Caco-2 (cell line): ENCODE data around the gene USH2A. TPM values are rescaled to one million over a fixed set of nuclear protein-coding genes. Genes with fewer than 3 reads are reported as not detected.

Experiments
- BruUV-seq: library from RNA; stranded (reverse); fragments of 400-500 nt; replicated peaks from 2 replicates; lab custom pipeline; 2021; lab: Mats Ljungman, UMichigan
- CTCF ChIA-PET: fragments of 300-600 bp; sonication (Branson Sonifier 250); formaldehyde crosslinking; loops from one replicate; lab custom pipeline; 2022; ENCODE audit warnings: antibody characterized with exemption; lab: Charles Lee
- POLR2A ChIA-PET: fragments of 300-600 bp; sonication (Branson Sonifier 250); formaldehyde crosslinking; loops from one replicate; lab custom pipeline; 2022; ENCODE audit warnings: antibody characterized with exemption; lab: Charles Lee
- DNase-seq, 2 experiments: peaks; one replicate each; pipeline versions ENCODE4 v3.0.0 to v3.0.0-alpha.2; 2020 to 2022
- H3K27me3 ChIP-seq: replicated peaks from 2 replicates; pipeline ENCODE4 v1.6.0; 2011; ENCODE audit warnings: low read length; ENCODE audit not compliant: control insufficient read depth, insufficient read depth
- H3K36me3 ChIP-seq: 2 replicates; pipeline ENCODE4 v1.5.1; 2011; ENCODE audit warnings: low read length; ENCODE audit not compliant: control insufficient read depth, insufficient read depth
- H3K4me1 ChIP-seq: fragments of 250-450 bp; sonication (Bioruptor Pico); 2 replicates; pipeline ENCODE4 v1.5.1; 2020; ENCODE audit warnings: mild to moderate bottlenecking
- H3K4me3 ChIP-seq: 2 replicates; pipeline ENCODE4 v1.5.1; 2011; ENCODE audit warnings: low read depth, mild to moderate bottlenecking, control low read depth, low read length
- H3K9me3 ChIP-seq: fragments of 250-450 bp; sonication (Bioruptor Pico); 2 replicates; pipeline ENCODE4 v1.5.1; 2020; ENCODE audit warnings: mild to moderate bottlenecking, moderate library complexity
- H3K27ac Mint-ChIP-seq: one replicate; pipeline ENCODE4 v1.8.0; 2022; ENCODE audit warnings: mixed read lengths; ENCODE audit not compliant: unreplicated experiment
- H3K27me3 Mint-ChIP-seq: one replicate; pipeline ENCODE4 v1.8.0; 2022; ENCODE audit warnings: mixed read lengths; ENCODE audit not compliant: insufficient read depth, unreplicated experiment
- H3K36me3 Mint-ChIP-seq: one replicate; pipeline ENCODE4 v1.8.0; 2022; ENCODE audit warnings: mild to moderate bottlenecking, mixed read lengths; ENCODE audit not compliant: insufficient read depth, unreplicated experiment
- H3K4me1 Mint-ChIP-seq: one replicate; pipeline ENCODE4 v1.8.0; 2022; ENCODE audit warnings: low read depth, mixed read lengths; ENCODE audit not compliant: unreplicated experiment
- H3K4me3 Mint-ChIP-seq: one replicate; pipeline ENCODE4 v1.8.0; 2022; ENCODE audit warnings: mild to moderate bottlenecking, moderate library complexity, mixed read lengths; ENCODE audit not compliant: unreplicated experiment
- H3K9me3 Mint-ChIP-seq: one replicate; pipeline ENCODE4 v1.8.0; 2022; ENCODE audit warnings: mixed read lengths; ENCODE audit not compliant: unreplicated experiment
- intact Hi-C: fragments of 100-400 bp; cut with micrococcal nuclease; formaldehyde crosslinking; loops from one replicate; pipeline ENCODE4 v1.10.0; 2022; ENCODE audit not compliant: unreplicated experiment
- total RNA-seq: library from RNA; stranded (reverse); gene quantifications from 2 replicates; pipeline ENCODE4 v1.2.3, GENCODE V29; 2022
- TF ChIP-seq, protein P1 (sequence below), 2 experiments: fragments of 200-600 bp in 1 of 2; IDR thresholded peaks; 1 replicate in 1 of 2; 2 replicates in 1 of 2; pipeline versions ENCODE4 v1.5.1 to v1.8.0; 2011 to 2022; ENCODE audit warnings: antibody characterized with exemption in 1 of 2, control low read depth in 1 of 2, inconsistent platforms in 1 of 2, low read depth in 1 of 2, low read length in 1 of 2, mild to moderate bottlenecking in 1 of 2, moderate library complexity in 1 of 2; ENCODE audit not compliant: insufficient read depth in 1 of 2, severe bottlenecking in 1 of 2, unreplicated experiment in 1 of 2

USH2A gene
- total RNA-seq, 1 experiment from 2014 or later, result 0.11 TPM

- Histone ChIP-seq H3K4me3 (no peak overlapping the region), H3K9me3 (no peaks in the 10 kb centered on the region), H3K4me1 (no peaks in the 10 kb centered on the region), H3K36me3 (no peaks in the 10 kb centered on the region), H3K27me3 (no peaks in the 10 kb centered on the region)
- intact Hi-C loops, result no loop called here
- no peaks in the 10 kb centered on the region for H3K27me3 Mint-ChIP-seq
- TF ChIP-seq, protein P1, sequence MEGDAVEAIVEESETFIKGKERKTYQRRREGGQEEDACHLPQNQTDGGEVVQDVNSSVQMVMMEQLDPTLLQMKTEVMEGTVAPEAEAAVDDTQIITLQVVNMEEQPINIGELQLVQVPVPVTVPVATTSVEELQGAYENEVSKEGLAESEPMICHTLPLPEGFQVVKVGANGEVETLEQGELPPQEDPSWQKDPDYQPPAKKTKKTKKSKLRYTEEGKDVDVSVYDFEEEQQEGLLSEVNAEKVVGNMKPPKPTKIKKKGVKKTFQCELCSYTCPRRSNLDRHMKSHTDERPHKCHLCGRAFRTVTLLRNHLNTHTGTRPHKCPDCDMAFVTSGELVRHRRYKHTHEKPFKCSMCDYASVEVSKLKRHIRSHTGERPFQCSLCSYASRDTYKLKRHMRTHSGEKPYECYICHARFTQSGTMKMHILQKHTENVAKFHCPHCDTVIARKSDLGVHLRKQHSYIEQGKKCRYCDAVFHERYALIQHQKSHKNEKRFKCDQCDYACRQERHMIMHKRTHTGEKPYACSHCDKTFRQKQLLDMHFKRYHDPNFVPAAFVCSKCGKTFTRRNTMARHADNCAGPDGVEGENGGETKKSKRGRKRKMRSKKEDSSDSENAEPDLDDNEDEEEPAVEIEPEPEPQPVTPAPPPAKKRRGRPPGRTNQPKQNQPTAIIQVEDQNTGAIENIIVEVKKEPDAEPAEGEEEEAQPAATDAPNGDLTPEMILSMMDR (IDR thresholded peaks at IDR 0.05; ENCODE audit: insufficient read depth in 1 of 2, low read depth in 1 of 2, low read length in 1 of 2, severe bottlenecking in 1 of 2, unreplicated experiment in 1 of 2), result no peak
- no peaks in the 10 kb centered on the region for H3K9me3 Mint-ChIP-seq
- H3K4me1 Mint-ChIP-seq, result no peaks in the 10 kb centered on the region
- H3K27ac Mint-ChIP-seq, result no peak overlapping the region
- no peaks in the 10 kb centered on the region for H3K36me3 Mint-ChIP-seq
- H3K4me3 Mint-ChIP-seq, result no peak overlapping the region
- no peak for DNase-seq
- BruUV-seq, result no TSS peak
- CTCF ChIA-PET, result no interaction called here
- POLR2A ChIA-PET, result no interaction called here
Observed at GRCh38 chr1:215650446-215651149, 772.6 kb downstream of the USH2A start.

GRCh38 chr1:215648957-215649356, 774.3 kb downstream of the USH2A start:
- H3K27ac Mint-ChIP-seq, result no peak overlapping the region
- BruUV-seq, result no TSS peak
- H3K27me3 Mint-ChIP-seq, result no peaks in the 10 kb centered on the region
- DNase-seq, result no peak
- no peaks in the 10 kb centered on the region for H3K36me3 Mint-ChIP-seq
- no peaks in the 10 kb centered on the region for H3K9me3 Mint-ChIP-seq
- H3K4me1 ChIP-seq, result no peaks in the 10 kb centered on the region
- ChIA-PET POLR2A (no interaction called here), CTCF (no interaction called here)
- H3K4me3 Mint-ChIP-seq, result no peak overlapping the region
- intact Hi-C loops, result no loop called here
- no peaks in the 10 kb centered on the region for H3K9me3 ChIP-seq
- H3K36me3 ChIP-seq, result no peaks in the 10 kb centered on the region
- H3K27me3 ChIP-seq, result no peaks in the 10 kb centered on the region
- H3K4me3 ChIP-seq, result no peak overlapping the region
- TF ChIP-seq, protein P1 (IDR thresholded peaks at IDR 0.05; ENCODE audit: insufficient read depth in 1 of 2, low read depth in 1 of 2, low read length in 1 of 2, severe bottlenecking in 1 of 2, unreplicated experiment in 1 of 2), result no peak
- H3K4me1 Mint-ChIP-seq, result peaks cover 9% of the 10 kb centered on the region

DNA sequence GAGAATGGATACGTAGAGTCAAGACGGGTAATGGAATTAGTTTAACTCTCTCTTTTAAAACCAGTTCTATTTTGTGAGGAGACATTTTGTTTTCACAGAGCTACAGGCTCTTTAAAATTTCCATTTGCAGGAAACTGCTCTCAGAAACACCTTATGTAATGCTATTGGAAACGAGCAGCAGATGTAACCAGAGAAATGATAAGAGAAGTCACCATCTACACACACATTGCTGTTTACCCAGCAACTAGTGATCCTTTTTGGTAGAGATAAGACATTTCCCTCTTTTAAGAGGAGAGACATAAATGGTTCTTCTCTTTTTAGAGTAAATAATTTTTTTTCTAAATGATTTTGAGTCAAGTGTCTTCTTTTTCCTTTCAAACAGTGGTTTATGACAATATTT, 775.5 kb downstream of the USH2A start:
- POLR2A ChIA-PET, result interaction anchor here (0.7 kb wide), 1 partner anchor 1076 kb away, joined by 3 read pairs; the partner anchor contains the start of gene ESRRG
- intact Hi-C loops, result no loop called here
- Histone ChIP-seq H3K4me3 (no peak overlapping the region), H3K9me3 (no peaks in the 10 kb centered on the region), H3K27me3 (no peaks in the 10 kb centered on the region), H3K36me3 (no peaks in the 10 kb centered on the region), H3K4me1 (no peaks in the 10 kb centered on the region)
- Mint-ChIP-seq H3K4me3 (no peak overlapping the region), H3K27me3 (no peaks in the 10 kb centered on the region), H3K9me3 (no peaks in the 10 kb centered on the region), H3K4me1 (peaks cover 9% of the 10 kb centered on the region), H3K27ac (no peak overlapping the region), H3K36me3 (no peaks in the 10 kb centered on the region)
- CTCF ChIA-PET, result no interaction called here
- TF ChIP-seq, protein P1 (IDR thresholded peaks at IDR 0.05; ENCODE audit: insufficient read depth in 1 of 2, low read depth in 1 of 2, low read length in 1 of 2, severe bottlenecking in 1 of 2, unreplicated experiment in 1 of 2), result no peak
- no peak for DNase-seq
- BruUV-seq, result no TSS peak
